Kidney epithelial cell (primary cell): ENCODE results near the gene UBTF. TPM values are rescaled to one million over a fixed set of nuclear protein-coding genes. Genes with fewer than 3 reads are reported as not detected.

Source experiments
- DNase-seq: peaks from one replicate; pipeline ENCODE4 v3.0.0-alpha.2; 2010; ENCODE audit warnings: low read depth
- H3K27me3 ChIP-seq: 2 replicates; pipeline ENCODE4 v1.6.0; 2011; ENCODE audit warnings: low read length; ENCODE audit not compliant: control insufficient read depth, insufficient read depth
- H3K36me3 ChIP-seq: 2 replicates; pipeline ENCODE4 v1.5.1; 2011; ENCODE audit warnings: low read length; ENCODE audit not compliant: control insufficient read depth, insufficient read depth
- H3K4me3 ChIP-seq: 2 replicates; pipeline ENCODE4 v1.5.1; 2011; ENCODE audit warnings: low read depth, mild to moderate bottlenecking, control low read depth, low read length
- total RNA-seq: library from RNA; depleted of rRNA; stranded (reverse); fragments of >200 nt; gene quantifications from 2 replicates; pipeline ENCODE4 v1.2.3, GENCODE V29; 2015
- TF ChIP-seq, protein P1 (sequence below): IDR thresholded peaks from 2 replicates; pipeline ENCODE4 v1.5.1; 2011; ENCODE audit warnings: mild to moderate bottlenecking, moderate library complexity, low read length, control low read depth, inconsistent platforms; ENCODE audit not compliant: insufficient read depth, poor library complexity, severe bottlenecking

The UBTF gene
- total RNA-seq, 1 donor from 2014 or later: 41.7 TPM

DNA sequence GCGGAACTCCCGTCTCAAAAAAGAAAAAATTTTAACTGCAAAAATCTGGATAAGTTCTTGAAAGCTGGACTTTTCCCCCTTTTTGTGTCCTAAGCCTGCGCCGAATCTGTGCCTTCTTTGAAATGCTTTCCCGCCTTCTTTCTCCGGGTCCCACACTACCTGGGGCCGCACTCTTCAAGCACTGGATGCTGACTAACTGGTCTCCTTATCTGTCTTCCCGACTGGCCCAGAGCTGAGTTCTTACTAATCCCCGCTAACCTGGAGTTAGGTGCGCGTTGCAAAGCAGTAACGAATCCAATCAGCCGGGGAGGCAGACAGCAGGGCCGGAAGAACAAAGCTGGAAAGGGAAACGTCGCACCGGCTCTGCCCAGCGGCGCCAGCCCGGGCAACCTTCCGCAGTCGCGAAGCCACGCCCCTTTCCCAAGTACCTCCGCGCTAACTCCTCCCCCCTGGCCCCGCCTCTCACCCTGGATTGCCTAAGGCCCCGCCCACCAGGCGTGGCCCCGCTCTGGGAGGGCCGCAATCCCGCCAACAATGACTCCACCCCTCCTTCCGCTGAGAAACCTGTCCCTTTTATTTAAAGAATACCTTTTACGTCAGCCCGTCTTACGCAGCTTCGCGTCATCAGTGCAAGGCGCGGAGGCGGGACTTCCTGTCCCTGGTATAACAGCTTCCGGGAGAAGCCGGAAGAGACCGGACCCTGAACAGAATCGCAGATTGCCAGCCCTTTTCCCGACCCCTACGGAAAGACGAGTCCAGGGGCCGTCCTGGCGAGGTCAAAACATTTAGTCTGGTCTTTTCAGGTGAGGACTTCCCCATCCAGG is 33.0 kb downstream of the UBTF start, which contains the start of gene TMUB2:
TSS of gene TMUB2 (plus strand) at position 666 of the 824 bp plus-strand sequence. CDS start 737 bp downstream, outside the sequence.
- DNase-seq: peak; percentile 98
- TF ChIP-seq, protein P1, sequence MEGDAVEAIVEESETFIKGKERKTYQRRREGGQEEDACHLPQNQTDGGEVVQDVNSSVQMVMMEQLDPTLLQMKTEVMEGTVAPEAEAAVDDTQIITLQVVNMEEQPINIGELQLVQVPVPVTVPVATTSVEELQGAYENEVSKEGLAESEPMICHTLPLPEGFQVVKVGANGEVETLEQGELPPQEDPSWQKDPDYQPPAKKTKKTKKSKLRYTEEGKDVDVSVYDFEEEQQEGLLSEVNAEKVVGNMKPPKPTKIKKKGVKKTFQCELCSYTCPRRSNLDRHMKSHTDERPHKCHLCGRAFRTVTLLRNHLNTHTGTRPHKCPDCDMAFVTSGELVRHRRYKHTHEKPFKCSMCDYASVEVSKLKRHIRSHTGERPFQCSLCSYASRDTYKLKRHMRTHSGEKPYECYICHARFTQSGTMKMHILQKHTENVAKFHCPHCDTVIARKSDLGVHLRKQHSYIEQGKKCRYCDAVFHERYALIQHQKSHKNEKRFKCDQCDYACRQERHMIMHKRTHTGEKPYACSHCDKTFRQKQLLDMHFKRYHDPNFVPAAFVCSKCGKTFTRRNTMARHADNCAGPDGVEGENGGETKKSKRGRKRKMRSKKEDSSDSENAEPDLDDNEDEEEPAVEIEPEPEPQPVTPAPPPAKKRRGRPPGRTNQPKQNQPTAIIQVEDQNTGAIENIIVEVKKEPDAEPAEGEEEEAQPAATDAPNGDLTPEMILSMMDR: no peak
- Histone ChIP-seq H3K36me3 (no peaks in the 10 kb centered on the region), H3K4me3 (peak within 1 kb of the TSS; percentile 99), H3K27me3 (no peaks in the 10 kb centered on the region)

GRCh38 chr17:44184212-44184810 is 35.2 kb downstream of the UBTF start:
- Histone ChIP-seq H3K4me3 (no peak overlapping the region), H3K36me3 (no peaks in the 10 kb centered on the region), H3K27me3 (no peaks in the 10 kb centered on the region)
- DNase-seq: no peak
- TF ChIP-seq, protein P1: no peak

- no peak for DNase-seq
- Histone ChIP-seq H3K4me3 (no peak overlapping the region), H3K27me3 (no peaks in the 10 kb centered on the region), H3K36me3 (no peaks in the 10 kb centered on the region)
- TF ChIP-seq, protein P1: no peak
Observed at GRCh38 chr17:44183024-44183423, 36.5 kb downstream of the UBTF start.

DNA sequence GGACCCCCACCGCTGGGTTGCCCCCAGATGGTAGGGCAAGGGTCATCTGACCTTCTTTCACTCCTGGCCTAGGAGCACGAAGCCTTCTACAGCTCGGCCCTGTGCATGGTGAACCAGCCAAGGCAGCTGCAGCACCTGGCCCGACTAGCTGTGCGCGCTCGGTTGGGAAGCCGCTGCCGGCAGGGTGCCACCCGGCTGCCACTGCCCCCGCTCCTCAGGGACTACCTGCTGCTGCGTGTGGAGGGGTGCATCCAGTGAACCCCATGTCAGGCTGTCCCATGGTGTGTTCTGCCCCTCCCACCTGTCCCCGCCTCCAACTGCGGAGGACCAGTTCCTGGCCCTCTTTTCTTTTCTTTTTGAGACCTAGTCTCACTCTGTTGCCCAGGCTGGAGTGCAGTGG is 41.3 kb downstream of the UBTF start:
- no peak overlapping the region for H3K4me3 ChIP-seq
- H3K36me3 ChIP-seq: no peaks in the 10 kb centered on the region
- TF ChIP-seq, protein P1: no peak
- no peak for DNase-seq
- no peaks in the 10 kb centered on the region for H3K27me3 ChIP-seq

- no peak overlapping the region for H3K4me3 ChIP-seq
- DNase-seq: no peak
- H3K27me3 ChIP-seq: no peaks in the 10 kb centered on the region
- no peaks in the 10 kb centered on the region for H3K36me3 ChIP-seq
- TF ChIP-seq, protein P1: no peak
Observed at GRCh38 chr17:44177640-44178039, 41.8 kb downstream of the UBTF start.
